Activated CD8-positive, alpha-beta memory T cell treated with anti-CD3 and anti-CD28 coated beads for 4 hours (primary cell): Measurements from ENCODE around the gene MSH6.

Experiments used
- DNase-seq, 2 donors: peaks; one replicate each; pipeline ENCODE4 v3.0.0-alpha.2; 2020; ENCODE audit warnings: low read depth in 2 of 2

Gene MSH6

GRCh38 chr2:47779426-47779790, 3.5 kb upstream of the MSH6 start:
- DNase-seq = no peak

- DNase-seq = no peak
These were observed 619 bp upstream of the MSH6 start for GRCh38 chr2:47782381-47782670.

- peak; percentile 27 to 34 for DNase-seq
These were observed 774 bp downstream of the MSH6 start for GRCh38 chr2:47783486-47784351.

GRCh38 chr2:47784352-47784851, 1.5 kb downstream of the MSH6 start:
- DNase-seq = no peak

- DNase-seq = no peak
These were observed 3.0 kb downstream of the MSH6 start for GRCh38 chr2:47785986-47786385.

GRCh38 chr2:47796090-47796697, 13.2 kb downstream of the MSH6 start:
- DNase-seq = no peak

GRCh38 chr2:47798631-47799030, 15.7 kb downstream of the MSH6 start:
- DNase-seq = no peak

GRCh38 chr2:47799031-47799609, 16.2 kb downstream of the MSH6 start:
- DNase-seq = no peak

GRCh38 chr2:47801118-47801517, 18.2 kb downstream of the MSH6 start:
- DNase-seq = no peak

GRCh38 chr2:47803363-47803762, 20.4 kb downstream of the MSH6 start:
- no peak for DNase-seq

GRCh38 chr2:47803770-47804169, 20.8 kb downstream of the MSH6 start:
- no peak for DNase-seq

GRCh38 chr2:47805850-47806249, 22.9 kb downstream of the MSH6 start:
- no peak for DNase-seq

GRCh38 chr2:47808614-47809013, 25.7 kb downstream of the MSH6 start:
- no peak for DNase-seq

GRCh38 chr2:47809903-47810302, 27.0 kb downstream of the MSH6 start:
- no peak for DNase-seq

GRCh38 chr2:47810850-47811249, 27.9 kb downstream of the MSH6 start:
- no peak for DNase-seq

- DNase-seq = no peak
These were observed 28.7 kb downstream of the MSH6 start for GRCh38 chr2:47811668-47812067.

- no peak for DNase-seq
These were observed 32.8 kb downstream of the MSH6 start for GRCh38 chr2:47815764-47816163.

- no peak for DNase-seq
These were observed 35.8 kb downstream of the MSH6 start for GRCh38 chr2:47818777-47819176.

GRCh38 chr2:47819834-47820233, 36.9 kb downstream of the MSH6 start:
- no peak for DNase-seq

GRCh38 chr2:47822518-47822917, 39.6 kb downstream of the MSH6 start:
- DNase-seq = no peak

GRCh38 chr2:47833516-47833968, 50.6 kb downstream of the MSH6 start:
- DNase-seq = no peak

GRCh38 chr2:47838249-47838648, 55.3 kb downstream of the MSH6 start:
- DNase-seq = no peak

- DNase-seq = no peak
These were observed 55.7 kb downstream of the MSH6 start for GRCh38 chr2:47838686-47839085.
